Transverse colon (tissue), 4 donors: ENCODE measurements around the gene BMPER. TPM values are rescaled to one million over a fixed set of nuclear protein-coding genes. Genes with fewer than 3 reads are reported as not detected.

ENCODE experiments used
- DNase-seq: peaks from one replicate; pipeline ENCODE4 v3.0.0-alpha.2; 2019
- H3K27ac ChIP-seq, 4 donors: fragments of 200-600 bp; sonication (generic); 2 replicates each; pipeline ENCODE4 v1.5.1; 2016 to 2018; ENCODE audit warnings: inconsistent platforms in 4 of 4
- H3K27me3 ChIP-seq: fragments of 200-600 bp; sonication (generic); 2 replicates; pipeline ENCODE4 v1.5.1; 2017; ENCODE audit warnings: inconsistent platforms
- H3K36me3 ChIP-seq, 4 donors: fragments of 200-600 bp; sonication (generic); 2 replicates each; pipeline ENCODE4 v1.5.1; 2017 to 2019; ENCODE audit warnings: inconsistent platforms in 4 of 4
- H3K4me1 ChIP-seq, 4 donors: fragments of 200-600 bp; sonication (generic); 2 replicates each; pipeline ENCODE4 v1.5.1; 2017 to 2020; ENCODE audit warnings: inconsistent platforms in 4 of 4
- H3K4me3 ChIP-seq, 4 donors: fragments of 200-600 bp; sonication (generic); 1 replicate in 1 of 4; 2 replicates in 3 of 4; pipeline versions ENCODE4 v1.5.1 to v1.6.1; 2017 to 2019; ENCODE audit warnings: inconsistent platforms in 4 of 4
- H3K9me3 ChIP-seq, 2 donors: fragments of 200-600 bp; sonication (generic); 2 replicates each; pipeline ENCODE4 v1.5.1; 2017 to 2019; ENCODE audit warnings: inconsistent platforms in 2 of 2
- EP300 ChIP-seq: sonication (generic); formaldehyde crosslinking; IDR thresholded peaks from one replicate; pipeline ENCODE4 v1.6.1; 2017; ENCODE audit warnings: antibody characterized with exemption, low read depth
- POLR2A ChIP-seq: fragments of 450-650 bp; IDR thresholded peaks from one replicate; pipeline ENCODE4 v1.6.1; 2016; ENCODE audit warnings: antibody characterized with exemption, mild to moderate bottlenecking, moderate library complexity
- POLR2AphosphoS5 ChIP-seq, 3 donors: sonication (generic); formaldehyde crosslinking; IDR thresholded peaks; one replicate each; pipeline ENCODE4 v1.6.1; 2016; ENCODE audit warnings: antibody characterized with exemption in 3 of 3
- WGBS, 2 donors: methylation state at CpG; one replicate each; pipeline ENCODE4 v1.1.5; 2018; ENCODE audit warnings: low coverage in 1 of 2; 5-methylcytosine and 5-hydroxymethylcytosine counted together
- in situ Hi-C, 4 donors: fragments of 200-750 bp; cut with MboI; loops; one replicate each; pipeline versions ENCODE4 v1.15.0 to v1.15.1; 2017; ENCODE audit warnings: low sequenced_read_pairs in 3 of 4, low pct_ligation_motif_present in 1 of 4, low pct_unique_long_range_greater_than_20kb in 1 of 4
- intact Hi-C: fragments of 100-400 bp; cut with DNase I; formaldehyde crosslinking; loops from one replicate; pipeline ENCODE4 v1.15.1; 2023; ENCODE audit warnings: low total_unique reads
- total RNA-seq, 4 donors: library from RNA; depleted of rRNA; stranded (reverse); fragments of >200 nt; gene quantifications; one replicate each; pipeline ENCODE4 v1.1.0, GENCODE V29; 2016
- TF ChIP-seq, protein P1 (sequence below), 5 experiments: fragments of 200-600 bp in 3 of 5; fragments of 450-650 bp in 2 of 5; sonication (generic) in 3 of 5; IDR thresholded peaks; 1 replicate in 2 of 5; 2 replicates in 3 of 5; pipeline ENCODE4 v1.5.1; 2016 to 2017; ENCODE audit warnings: antibody characterized with exemption in 5 of 5, inconsistent platforms in 3 of 5, mild to moderate bottlenecking in 2 of 5, moderate library complexity in 1 of 5

BMPER gene
- total RNA-seq, 4 donors from 2014 or later: 1.00 to 2.5 (median 1.8) TPM

GRCh38 chr7:33881316-33881715 lies 24.0 kb upstream of the BMPER start:
- in situ Hi-C loops: no loop called here
- Histone ChIP-seq H3K9me3 (no peaks in the 10 kb centered on the region), H3K36me3 (no peaks in the 10 kb centered on the region), H3K27me3 (no peaks in the 10 kb centered on the region), H3K4me1 (no peaks in the 10 kb centered on the region), H3K4me3 (no peak overlapping the region), H3K27ac (no peak overlapping the region)
- intact Hi-C loops: no loop called here
- DNase-seq: no peak
- no peak for TF ChIP-seq POLR2A
- no peak for TF ChIP-seq POLR2AphosphoS5 (IDR thresholded peaks at IDR 0.05)
- TF ChIP-seq, protein P1, sequence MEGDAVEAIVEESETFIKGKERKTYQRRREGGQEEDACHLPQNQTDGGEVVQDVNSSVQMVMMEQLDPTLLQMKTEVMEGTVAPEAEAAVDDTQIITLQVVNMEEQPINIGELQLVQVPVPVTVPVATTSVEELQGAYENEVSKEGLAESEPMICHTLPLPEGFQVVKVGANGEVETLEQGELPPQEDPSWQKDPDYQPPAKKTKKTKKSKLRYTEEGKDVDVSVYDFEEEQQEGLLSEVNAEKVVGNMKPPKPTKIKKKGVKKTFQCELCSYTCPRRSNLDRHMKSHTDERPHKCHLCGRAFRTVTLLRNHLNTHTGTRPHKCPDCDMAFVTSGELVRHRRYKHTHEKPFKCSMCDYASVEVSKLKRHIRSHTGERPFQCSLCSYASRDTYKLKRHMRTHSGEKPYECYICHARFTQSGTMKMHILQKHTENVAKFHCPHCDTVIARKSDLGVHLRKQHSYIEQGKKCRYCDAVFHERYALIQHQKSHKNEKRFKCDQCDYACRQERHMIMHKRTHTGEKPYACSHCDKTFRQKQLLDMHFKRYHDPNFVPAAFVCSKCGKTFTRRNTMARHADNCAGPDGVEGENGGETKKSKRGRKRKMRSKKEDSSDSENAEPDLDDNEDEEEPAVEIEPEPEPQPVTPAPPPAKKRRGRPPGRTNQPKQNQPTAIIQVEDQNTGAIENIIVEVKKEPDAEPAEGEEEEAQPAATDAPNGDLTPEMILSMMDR (IDR thresholded peaks at IDR 0.05): no peak
- no peak for TF ChIP-seq EP300
- 80 to 81% methylated on average over 4 of the region's 4 CpGs for WGBS, 2 donors

- H3K9me3 ChIP-seq: no peaks in the 10 kb centered on the region
- TF ChIP-seq, protein P1 (IDR thresholded peaks at IDR 0.05): no peak
- no peak overlapping the region for H3K27ac ChIP-seq
- no peaks in the 10 kb centered on the region for H3K4me1 ChIP-seq
- 52 to 66% methylated on average over 2 to 7 of the region's 7 CpGs for WGBS, 2 donors
- H3K36me3 ChIP-seq: no peaks in the 10 kb centered on the region
- H3K4me3 ChIP-seq: no peak overlapping the region
- no peaks in the 10 kb centered on the region for H3K27me3 ChIP-seq
- DNase-seq: no peak
- intact Hi-C loops: no loop called here
- in situ Hi-C loops: no loop called here
Measured at GRCh38 chr7:33882040-33882837, 23.1 kb upstream of the BMPER start.

DNA sequence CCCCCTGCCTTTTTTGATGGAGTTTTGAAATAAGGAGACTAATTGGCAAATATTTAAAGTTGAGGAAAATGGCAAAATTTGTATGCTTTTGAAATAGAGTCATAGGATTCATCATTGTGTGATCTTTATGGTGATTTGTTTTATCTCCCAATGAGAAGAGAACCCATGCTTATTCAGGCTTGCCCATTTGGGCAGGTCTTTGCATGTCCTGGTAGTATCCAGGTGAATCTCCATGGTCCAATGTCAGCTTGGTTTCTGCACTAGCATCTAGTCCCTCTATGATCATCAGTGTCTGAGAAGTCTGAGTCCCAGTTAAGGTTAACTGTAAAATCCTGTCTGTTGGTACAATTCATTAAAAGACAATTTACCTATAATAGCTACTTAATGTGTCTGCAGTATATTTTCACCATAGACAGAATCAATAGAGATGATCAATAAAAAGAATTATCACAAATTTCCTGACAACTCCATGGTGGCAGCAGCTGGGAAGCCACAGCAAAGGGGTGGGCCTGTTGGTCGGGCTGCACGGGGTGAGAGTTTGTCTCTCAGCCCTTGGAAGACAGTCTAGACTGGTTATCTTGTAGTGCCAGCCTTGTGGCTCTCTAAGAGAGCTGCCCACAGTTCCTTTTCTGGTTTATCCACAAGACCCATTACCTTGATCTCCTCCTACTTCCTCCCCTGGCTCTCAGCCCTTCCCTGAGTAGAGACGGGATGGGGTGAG lies 22.2 kb upstream of the BMPER start:
- no peaks in the 10 kb centered on the region for H3K36me3 ChIP-seq
- no peak overlapping the region for H3K4me3 ChIP-seq
- H3K27ac ChIP-seq: no peak overlapping the region
- no peak for DNase-seq
- 38 to 50% methylated on average over 3 of the region's 3 CpGs for WGBS, 2 donors
- TF ChIP-seq POLR2AphosphoS5 (IDR thresholded peaks at IDR 0.05) (no peak), EP300 (no peak), POLR2A (no peak)
- TF ChIP-seq, protein P1 (IDR thresholded peaks at IDR 0.05): no peak
- no peaks in the 10 kb centered on the region for H3K27me3 ChIP-seq
- intact Hi-C loops: no loop called here
- in situ Hi-C loops: no loop called here
- no peaks in the 10 kb centered on the region for H3K9me3 ChIP-seq
- no peaks in the 10 kb centered on the region for H3K4me1 ChIP-seq

DNA sequence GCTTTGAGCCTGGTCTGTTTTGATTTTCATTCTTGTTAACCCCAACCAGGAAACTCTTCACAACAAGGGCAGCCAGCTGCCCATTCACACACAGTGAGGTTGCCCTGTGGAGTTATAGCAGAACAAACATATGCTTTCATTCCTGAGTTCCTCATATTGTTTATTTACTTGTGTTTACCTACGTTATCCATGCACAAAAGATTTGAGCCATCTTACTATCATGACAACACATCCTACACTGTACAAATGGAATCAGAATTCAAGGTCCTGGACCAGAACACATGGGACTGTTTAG lies 21.7 kb upstream of the BMPER start:
- Histone ChIP-seq H3K36me3 (no peaks in the 10 kb centered on the region), H3K27me3 (no peaks in the 10 kb centered on the region), H3K27ac (no peak overlapping the region), H3K4me3 (no peak overlapping the region), H3K9me3 (no peaks in the 10 kb centered on the region), H3K4me1 (no peaks in the 10 kb centered on the region)
- WGBS, 2 donors: 36% methylated on average over 1 of the region's 1 CpG; no CpG with 5 or more reads in 1 of the 2 donors
- TF ChIP-seq EP300 (no peak), POLR2AphosphoS5 (IDR thresholded peaks at IDR 0.05) (no peak), POLR2A (no peak)
- TF ChIP-seq, protein P1 (IDR thresholded peaks at IDR 0.05): no peak
- DNase-seq: no peak
- in situ Hi-C loops: no loop called here
- intact Hi-C loops: no loop called here
